HL-60 (cell line): ENCODE measurements around the gene PNMA8B.

ENCODE experiments used
- DNase-seq, 2 experiments: peaks; one replicate each; pipeline ENCODE4 v3.0.0-alpha.2; 2010 to 2020; ENCODE audit warnings: low read depth in 1 of 2, low spot score in 1 of 2
- H3K27ac ChIP-seq: fragments of 250-450 bp; sonication (Bioruptor Pico); replicated peaks from 2 replicates; pipeline ENCODE4 v1.5.1; 2020; ENCODE audit warnings: mild to moderate bottlenecking, moderate library complexity
- H3K27me3 ChIP-seq: fragments of 250-450 bp; sonication (Bioruptor Pico); 2 replicates; pipeline ENCODE4 v1.5.1; 2021; ENCODE audit warnings: mild to moderate bottlenecking, moderate library complexity; ENCODE audit not compliant: insufficient read depth, poor library complexity, severe bottlenecking
- H3K4me3 ChIP-seq: replicated peaks from 2 replicates; pipeline ENCODE4 v1.5.1; 2011; ENCODE audit warnings: mild to moderate bottlenecking, control low read depth, low read length; ENCODE audit not compliant: insufficient read depth
- CTCF ChIP-seq: IDR thresholded peaks from one replicate; pipeline ENCODE4 v1.5.1; 2011; ENCODE audit warnings: low read length, control low read depth, inconsistent platforms; ENCODE audit not compliant: insufficient read depth
- GABPA ChIP-seq: IDR thresholded peaks from 2 replicates; pipeline ENCODE4 v1.6.1; 2012; ENCODE audit warnings: low read depth
- POLR2AphosphoS5 ChIP-seq: IDR thresholded peaks from 2 replicates; pipeline ENCODE4 v1.6.1; 2012; ENCODE audit warnings: low read depth
- REST ChIP-seq: IDR thresholded peaks from 2 replicates; pipeline ENCODE4 v1.6.1; 2012; ENCODE audit warnings: low read depth; ENCODE audit not compliant: insufficient replicate concordance
- SPI1 ChIP-seq: IDR thresholded peaks from 2 replicates; pipeline ENCODE4 v1.6.1; 2012; ENCODE audit warnings: low read depth, mild to moderate bottlenecking, borderline replicate concordance

The PNMA8B gene

GRCh38 chr19:46456930-46457329, 38.7 kb downstream of the PNMA8B start:
- no peak for DNase-seq
- Histone ChIP-seq H3K27me3 (no peaks in the 10 kb centered on the region), H3K27ac (no peak overlapping the region), H3K4me3 (no peak overlapping the region)
- TF ChIP-seq REST = no peak
- TF ChIP-seq POLR2AphosphoS5 = no peak
- TF ChIP-seq CTCF = no peak
- TF ChIP-seq GABPA = no peak
- TF ChIP-seq SPI1 = no peak

GRCh38 chr19:46454244-46454643, 41.4 kb downstream of the PNMA8B start:
- DNase-seq = no peak
- H3K27ac ChIP-seq = no peak overlapping the region
- H3K27me3 ChIP-seq = no peaks in the 10 kb centered on the region
- TF ChIP-seq POLR2AphosphoS5 = no peak
- no peak for TF ChIP-seq REST
- TF ChIP-seq CTCF = no peak
- TF ChIP-seq SPI1 = no peak
- no peak for TF ChIP-seq GABPA
- no peak overlapping the region for H3K4me3 ChIP-seq

- Histone ChIP-seq H3K4me3 (no peak overlapping the region), H3K27me3 (no peaks in the 10 kb centered on the region), H3K27ac (no peak overlapping the region)
- DNase-seq = no peak
- TF ChIP-seq SPI1 (no peak), CTCF (no peak)
Measured at GRCh38 chr19:46453661-46454060, 42.0 kb downstream of the PNMA8B start.

GRCh38 chr19:46452186-46452585, 43.5 kb downstream of the PNMA8B start:
- H3K4me3 ChIP-seq = no peak overlapping the region
- peaks cover 2% of the 10 kb centered on the region for H3K27me3 ChIP-seq
- DNase-seq = no peak
- H3K27ac ChIP-seq = no peak overlapping the region
- no peak for TF ChIP-seq CTCF
- no peak for TF ChIP-seq REST
- no peak for TF ChIP-seq GABPA
- TF ChIP-seq POLR2AphosphoS5 = no peak
- TF ChIP-seq SPI1 = no peak
